ENCODE measurements around the gene SUN5. TPM values are rescaled to one million over a fixed set of nuclear protein-coding genes. Genes with fewer than 3 reads are reported as not detected.

The SUN5 gene
- total and polyA plus RNA-seq, 2 of the 8 experiments (the other 6 are each of a cell fraction or from before 2014, with no cell fraction given): not detected

- Histone ChIP-seq H3K4me1 (replicated peaks in 1 of 4; ENCODE audit: control insufficient read depth in 3 of 4, insufficient read depth in 4 of 4, low read length in 3 of 4) (no peaks in the 10 kb centered on the region; a peak in 1 of 7 replicates), H4K8ac (ENCODE audit: extremely low read depth, insufficient read depth, low read length) (no peak overlapping the region), H3K9me3 (ENCODE audit: insufficient read depth in 2 of 2, low read depth in 1 of 2, low read length in 1 of 2) (no peaks in the 10 kb centered on the region), H3K79me1 (ENCODE audit: low read depth, low read length) (no peaks in the 10 kb centered on the region), H2AFZ (ENCODE audit: low read length) (no peak overlapping the region), H2BK20ac (ENCODE audit: low read length) (no peak overlapping the region), H3K79me2 (ENCODE audit: control insufficient read depth in 1 of 2, insufficient read depth in 2 of 2, low read length in 2 of 2) (no peaks in the 10 kb centered on the region), H3K18ac (ENCODE audit: extremely low read depth, low read length) (no peak overlapping the region), H4K20me1 (replicated peaks in 1 of 2; ENCODE audit: control insufficient read depth in 1 of 2, insufficient read depth in 2 of 2, low read length in 2 of 2) (no peaks in the 10 kb centered on the region), H3K4ac (replicated peaks; ENCODE audit: insufficient read length, low read depth, low read length) (no peak overlapping the region), H3K4me3 (ENCODE audit: extremely low read depth in 1 of 4, insufficient read depth in 2 of 4, low read depth in 3 of 4, low read length in 4 of 4) (no peak overlapping the region), H3K36me3 (ENCODE audit: control insufficient read depth in 2 of 4, insufficient read depth in 4 of 4, low read length in 3 of 4) (no peaks in the 10 kb centered on the region), H3K14ac (ENCODE audit: insufficient read length) (no peak overlapping the region), H4K91ac (replicated peaks; ENCODE audit: insufficient read length, low read length) (no peak overlapping the region), H2BK15ac (ENCODE audit: low read length) (no peak overlapping the region), H2BK5ac (ENCODE audit: low read depth, low read length) (no peak overlapping the region), H3K9ac (replicated peaks in 1 of 4; ENCODE audit: extremely low read depth in 1 of 4, low read depth in 3 of 4, low read length in 3 of 4) (no peak overlapping the region), H3K23me2 (ENCODE audit: low read depth, low read length) (no peaks in the 10 kb centered on the region), H3K56ac (replicated peaks; ENCODE audit: insufficient read length, low read depth, low read length) (no peak overlapping the region), H2BK12ac (ENCODE audit: low read depth, low read length) (no peak overlapping the region), H3K4me2 (ENCODE audit: insufficient read depth in 1 of 2, low read depth in 2 of 2, low read length in 2 of 2) (no peak overlapping the region), H4K5ac (ENCODE audit: insufficient read length, low read depth, low read length) (no peak overlapping the region), H2AK5ac (ENCODE audit: low read depth, low read length) (0 out of 2 replicates have a peak overlapping the region, but pooled peaks have one; percentile 13), H3K27ac (ENCODE audit: low read depth, low read length) (no peak overlapping the region), H3K23ac (ENCODE audit: insufficient read length) (no peak overlapping the region), H2BK120ac (replicated peaks; ENCODE audit: low read depth, low read length) (no peak overlapping the region), H3K27me3 (replicated peaks in 1 of 4; ENCODE audit: control insufficient read depth in 3 of 4, extremely low read depth in 1 of 4, insufficient read depth in 3 of 4, low read length in 3 of 4) (no peaks in the 10 kb centered on the region)
- CTCF ChIA-PET (ENCODE audit: partially characterized antibody): interaction anchor here (1.0 to 5.4 kb wide), 6 partner anchors 12 to 318 kb away, joined by 3 to 53 read pairs (median 4); partner anchors contain the start of gene SUN5
- POLR2A ChIA-PET (ENCODE audit: partially characterized antibody): interaction anchor here (0.7 kb wide), 1 partner anchor 21 kb away, joined by 3 read pairs; no protein-coding TSS in a partner anchor
- no peak for DNase-seq (ENCODE audit: low read depth in 1 of 2, low spot score in 2 of 2)
- WGBS, 2 experiments (ENCODE audit: extremely low coverage in 1 of 2, insufficient coverage in 1 of 2, insufficient read length in 1 of 2, insufficient replicate concordance in 2 of 2, low coverage in 1 of 2, low lambda C conversion rate in 2 of 2, missing lambda C conversion rate in 1 of 2): 88% methylated on average over 12 of the region's 12 CpGs; no CpG with 5 or more reads in 1 of the 2 experiments
- no peak for FAIRE-seq
- no peak for TF ChIP-seq GABPA (IDR thresholded peaks at IDR 0.05; ENCODE audit: borderline replicate concordance, insufficient read depth, low read length)
- no peak for TF ChIP-seq MAX (IDR thresholded peaks at IDR 0.05)
- no peak for TF ChIP-seq BACH1 (IDR thresholded peaks at IDR 0.05; ENCODE audit: low read length)
- TF ChIP-seq NANOG (IDR thresholded peaks at IDR 0.05; ENCODE audit: insufficient read depth, low read depth, low read length, poor library complexity, severe bottlenecking): no peak
- no peak for TF ChIP-seq SIX5 (IDR thresholded peaks at IDR 0.05; ENCODE audit: low read depth, low read length)
These were observed 20.6 kb downstream of the SUN5 start for GRCh38 chr20:32983459-32984112.
